Activated CD4-positive, alpha-beta T cell treated with anti-CD3 and anti-CD28 coated beads, Interleukin-2, amount 50 U/mL, for 4 hours (primary cell): ENCODE measurements around the gene DARS1.

Source experiments
- DNase-seq, 2 experiments: peaks; one replicate each; pipeline ENCODE4 v3.0.0-alpha.2; 2020

DARS1 gene

GRCh38 chr2:136015699-136016098 is 30.3 kb upstream of the DARS1 start:
- no peak for DNase-seq

- DNase-seq: no peak
Observed at GRCh38 chr2:136014411-136014810, 29.0 kb upstream of the DARS1 start.

GRCh38 chr2:136013955-136014354 is 28.5 kb upstream of the DARS1 start:
- no peak for DNase-seq

GRCh38 chr2:136013136-136013685 is 27.8 kb upstream of the DARS1 start:
- DNase-seq: no peak

- no peak for DNase-seq
Observed at GRCh38 chr2:136012315-136012714, 26.9 kb upstream of the DARS1 start.

- DNase-seq: no peak
Observed at GRCh38 chr2:136010126-136010525, 24.7 kb upstream of the DARS1 start.

- DNase-seq: peak; percentile 43 to 48
Observed at GRCh38 chr2:136008205-136008865, 22.9 kb upstream of the DARS1 start.

- DNase-seq: no peak
Observed at GRCh38 chr2:136006658-136007057, 21.2 kb upstream of the DARS1 start.

- DNase-seq: no peak
Observed at GRCh38 chr2:136005462-136006196, 20.2 kb upstream of the DARS1 start.

- no peak for DNase-seq
Observed at GRCh38 chr2:136004965-136005364, 19.5 kb upstream of the DARS1 start.

GRCh38 chr2:136001131-136001530 is 15.7 kb upstream of the DARS1 start:
- no peak for DNase-seq

- DNase-seq: no peak
Observed at GRCh38 chr2:136000502-136000901, 15.1 kb upstream of the DARS1 start.

GRCh38 chr2:135999899-136000298 is 14.5 kb upstream of the DARS1 start:
- no peak for DNase-seq

- no peak for DNase-seq
Observed at GRCh38 chr2:135998879-135999278, 13.5 kb upstream of the DARS1 start.

GRCh38 chr2:135997380-135997779 is 12.0 kb upstream of the DARS1 start:
- DNase-seq: no peak

- DNase-seq: no peak
Observed at GRCh38 chr2:135996304-135996703, 10.9 kb upstream of the DARS1 start.

- no peak for DNase-seq
Observed at GRCh38 chr2:135994281-135994680, 8.9 kb upstream of the DARS1 start.

- no peak for DNase-seq
Observed at GRCh38 chr2:135993421-135993820, 8.0 kb upstream of the DARS1 start.

GRCh38 chr2:135991861-135992260 is 6.4 kb upstream of the DARS1 start:
- DNase-seq: no peak

- no peak for DNase-seq
Observed at GRCh38 chr2:135987441-135987840, 2.0 kb upstream of the DARS1 start.

GRCh38 chr2:135986507-135986906 is 1.1 kb upstream of the DARS1 start:
- DNase-seq: no peak

GRCh38 chr2:135985826-135986393 is 484 bp upstream of the DARS1 start:
- peak; percentile 67 to 69 for DNase-seq

- DNase-seq: no peak
Observed at GRCh38 chr2:135984199-135985017, 1.0 kb downstream of the DARS1 start.
